Panc1 (cell line): Measurements from ENCODE around the gene GOLGA1. TPM values are rescaled to one million over a fixed set of nuclear protein-coding genes. Genes with fewer than 3 reads are reported as not detected.
A peak's percentile ranks its signal among the peaks of the same experiment; 100 is the strongest.
"Not testable (repeated sequence)": the region's sequence is repeated elsewhere in the genome, so short reads cannot be mapped to it uniquely, and the experiment has no call there.

Experiments used
- ATAC-seq: fragments of 200-7000 bp; cut with Tn5 transposase; 2 replicates; pipeline ENCODE4 v1.9.1; 2020; ENCODE audit warnings: mild to moderate bottlenecking, moderate library complexity
- BruUV-seq: library from RNA; stranded (reverse); fragments of 400-500 nt; replicated peaks from 2 replicates; lab custom pipeline; 2021; lab: Mats Ljungman, UMichigan
- CTCF ChIA-PET: fragments of 300-600 bp; sonication (Branson Sonifier 250); formaldehyde crosslinking; loops from one replicate; lab custom pipeline; 2022; ENCODE audit warnings: antibody characterized with exemption; lab: Charles Lee
- POLR2A ChIA-PET: fragments of 300-600 bp; sonication (Branson Sonifier 250); formaldehyde crosslinking; loops from one replicate; lab custom pipeline; 2022; ENCODE audit warnings: antibody characterized with exemption; lab: Charles Lee
- DNase-seq: peaks from one replicate; pipeline ENCODE4 v3.0.0-alpha.2; 2010; ENCODE audit warnings: low read depth, low spot score
- H3K27ac ChIP-seq: 2 replicates; pipeline ENCODE4 v1.5.1; 2011; ENCODE audit warnings: mild to moderate bottlenecking, low read length, inconsistent platforms
- H3K27me3 ChIP-seq: fragments of 200-500 bp; sonication (Bioruptor generic); 2 replicates; pipeline ENCODE4 v1.6.0; 2014; ENCODE audit warnings: low read length, inconsistent platforms; ENCODE audit not compliant: control insufficient read depth, insufficient read depth
- H3K36me3 ChIP-seq: fragments of 200-500 bp; sonication (Bioruptor generic); 2 replicates; pipeline ENCODE4 v1.5.1; 2014; ENCODE audit warnings: inconsistent platforms, mild to moderate bottlenecking, low read length, moderate library complexity; ENCODE audit not compliant: control insufficient read depth, insufficient read depth
- H3K4me1 ChIP-seq: 2 replicates; pipeline ENCODE4 v1.5.1; 2011; ENCODE audit warnings: inconsistent platforms, mild to moderate bottlenecking, low read length, moderate library complexity; ENCODE audit not compliant: control insufficient read depth, insufficient read depth
- H3K4me3 ChIP-seq, 2 experiments: 2 replicates each; pipeline ENCODE4 v1.5.1; 2011 to 2012; ENCODE audit warnings: low read depth in 2 of 2, low read length in 2 of 2, mild to moderate bottlenecking in 2 of 2, inconsistent platforms in 1 of 2, moderate library complexity in 1 of 2
- H3K9me3 ChIP-seq: fragments of 200-500 bp; sonication (Bioruptor generic); 2 replicates; pipeline ENCODE4 v1.5.1; 2014; ENCODE audit warnings: low read depth, mild to moderate bottlenecking, inconsistent platforms, low read length, moderate library complexity; ENCODE audit not compliant: control insufficient read depth, insufficient read depth
- CTCF ChIP-seq: fragments of 450-650 bp; IDR thresholded peaks from 2 replicates; pipeline ENCODE4 v1.5.1; 2017; ENCODE audit warnings: mild to moderate bottlenecking
- POLR2AphosphoS5 ChIP-seq: IDR thresholded peaks from 2 replicates; pipeline ENCODE4 v1.6.1; 2012; ENCODE audit warnings: mild to moderate bottlenecking, low read depth, low read length, moderate library complexity
- REST ChIP-seq, 2 experiments: IDR thresholded peaks; 2 replicates each; pipeline ENCODE4 v1.6.1; 2011 to 2012; ENCODE audit warnings: low read depth in 2 of 2, control low read depth in 1 of 2, low read length in 1 of 2, mild to moderate bottlenecking in 1 of 2, moderate library complexity in 1 of 2; ENCODE audit not compliant: insufficient read depth in 1 of 2
- TCF7L2 ChIP-seq: IDR thresholded peaks from 2 replicates; pipeline ENCODE4 v1.6.1; 2011; ENCODE audit warnings: mild to moderate bottlenecking, low read depth, low read length, inconsistent platforms
- in situ Hi-C: cut with HindIII; loops from 2 replicates; pipeline ENCODE4 v1.10.0; 2016; ENCODE audit warnings: low sequenced_read_pairs, low pct_unique_long_range_greater_than_20kb
- intact Hi-C: fragments of 100-400 bp; cut with micrococcal nuclease; formaldehyde crosslinking; loops from one replicate; pipeline ENCODE4 v1.10.0; 2022; ENCODE audit not compliant: unreplicated experiment
- total RNA-seq: library from RNA; stranded (reverse); gene quantifications from one replicate; pipeline ENCODE4 v1.2.1, GENCODE V29; 2021; ENCODE audit not compliant: unreplicated experiment

The GOLGA1 gene
- total RNA-seq, 1 experiment from 2014 or later = 15.5 TPM

GRCh38 chr9:124840300-124840833 is 100.5 kb downstream of the GOLGA1 start:
- no peak overlapping the region for H3K4me3 ChIP-seq
- ChIA-PET CTCF (interaction anchor here (0.9 to 1.8 kb wide), 4 partner anchors 8 to 63 kb away, joined by 3 to 9 read pairs (median 8); partner anchors contain the start of genes OLFML2A and WDR38), POLR2A (interaction anchor here (0.7 kb wide), 1 partner anchor 63 kb away, joined by 3 read pairs; no protein-coding TSS in a partner anchor)
- no peak for DNase-seq
- TF ChIP-seq TCF7L2 = no peak
- peak; percentile 71; the same call in 1 of the 2 replicates for TF ChIP-seq CTCF
- no peaks in the 10 kb centered on the region for H3K9me3 ChIP-seq
- in situ Hi-C loops (no loop called here), intact Hi-C loops (no loop called here)
- no peak overlapping the region for H3K27ac ChIP-seq
- no peaks in the 10 kb centered on the region for H3K27me3 ChIP-seq
- ATAC-seq = peak; percentile 46
- no TSS peak for BruUV-seq
- no peaks in the 10 kb centered on the region for H3K36me3 ChIP-seq
- peaks cover under 1% of the 10 kb centered on the region; the same call in 1 of the 2 replicates for H3K4me1 ChIP-seq

- Histone ChIP-seq H3K4me3 (no peak overlapping the region), H3K36me3 (no peaks in the 10 kb centered on the region), H3K27ac (no peak overlapping the region), H3K9me3 (no peaks in the 10 kb centered on the region), H3K27me3 (no peaks in the 10 kb centered on the region), H3K4me1 (peaks cover 6% of the 10 kb centered on the region)
- DNase-seq (no peak), ATAC-seq (peak; percentile 69)
- in situ Hi-C loops = no loop called here
- ChIA-PET POLR2A (interaction anchor here (0.7 kb wide), 1 partner anchor 62 kb away, joined by 3 read pairs; no protein-coding TSS in a partner anchor), CTCF (interaction anchor here (1.2 to 1.8 kb wide), 3 partner anchors 8 to 62 kb away, joined by 3 to 9 read pairs (median 7); partner anchors contain the start of genes OLFML2A and WDR38)
- intact Hi-C loops = no loop called here
- no TSS peak for BruUV-seq
- TF ChIP-seq TCF7L2 = no peak
- no peak for TF ChIP-seq POLR2AphosphoS5
- TF ChIP-seq REST (IDR thresholded peaks at IDR 0.05; ENCODE audit: insufficient read depth in 1 of 2, low read depth in 2 of 2, low read length in 1 of 2) = no peak
These were observed 101.1 kb downstream of the GOLGA1 start for GRCh38 chr9:124839612-124840299.

GRCh38 chr9:124838567-124839275 is 102.2 kb downstream of the GOLGA1 start:
- H3K27me3 ChIP-seq, in situ Hi-C loops, H3K36me3 ChIP-seq, intact Hi-C loops, ATAC-seq, DNase-seq, H3K4me1 ChIP-seq, POLR2A ChIA-PET, H3K27ac ChIP-seq, H3K4me3 ChIP-seq, H3K9me3 ChIP-seq, BruUV-seq: not testable (repeated sequence)
- CTCF ChIA-PET = interaction anchor here (0.8 kb wide), 1 partner anchor 60 kb away, joined by 7 read pairs; no protein-coding TSS in a partner anchor

- CTCF ChIA-PET = interaction anchor here (0.8 kb wide), 1 partner anchor 59 kb away, joined by 7 read pairs; no protein-coding TSS in a partner anchor
- H3K27me3 ChIP-seq, H3K36me3 ChIP-seq, BruUV-seq, intact Hi-C loops, DNase-seq, ATAC-seq, H3K4me3 ChIP-seq, H3K27ac ChIP-seq, H3K9me3 ChIP-seq, H3K4me1 ChIP-seq, in situ Hi-C loops: not testable (repeated sequence)
- POLR2A ChIA-PET = interaction anchor here (0.6 kb wide), 1 partner anchor 52 kb away, joined by 4 read pairs; no protein-coding TSS in a partner anchor
These were observed 102.8 kb downstream of the GOLGA1 start for GRCh38 chr9:124838132-124838531.
